BLaER1 treated with 17β-estradiol and CSF1 and Interleukin-3, amounts not matched to agents 10 nM and 100 nM (cell line): ENCODE data around the gene AREG.

Experiments
- H3K27ac ChIP-seq, 11 experiments: shearing (Covaris generic); formaldehyde crosslinking; 2 replicates each; pipeline ENCODE4 v1.8.1; 2022
- H3K27me3 ChIP-seq, 11 experiments: shearing (Covaris generic); formaldehyde crosslinking; 2 replicates each; pipeline ENCODE4 v1.8.1; 2022
- H3K36me3 ChIP-seq, 11 experiments: shearing (Covaris generic); formaldehyde crosslinking; 2 replicates each; pipeline ENCODE4 v1.8.1; 2022
- H3K4me1 ChIP-seq, 10 experiments: shearing (Covaris generic); formaldehyde crosslinking; 2 replicates each; pipeline ENCODE4 v1.8.1; 2022
- H3K4me2 ChIP-seq, 11 experiments: shearing (Covaris generic); formaldehyde crosslinking; 2 replicates each; pipeline ENCODE4 v1.8.1; 2022
- H3K4me3 ChIP-seq, 10 experiments: shearing (Covaris generic); formaldehyde crosslinking; 2 replicates each; pipeline ENCODE4 v1.8.1; 2022
- H3K9ac ChIP-seq, 11 experiments: shearing (Covaris generic); formaldehyde crosslinking; 2 replicates each; pipeline ENCODE4 v1.8.1; 2022
- H3K9me3 ChIP-seq, 11 experiments: shearing (Covaris generic); formaldehyde crosslinking; replicated peaks in 1 of 11; 2 replicates each; pipeline ENCODE4 v1.8.1; 2022
- H4K20me1 ChIP-seq, 11 experiments: shearing (Covaris generic); formaldehyde crosslinking; 2 replicates each; pipeline ENCODE4 v1.8.1; 2022
- Cebpa-rat ChIP-seq, 11 experiments: shearing (Covaris generic); IDR thresholded peaks; 2 replicates each; pipeline ENCODE4 v1.8.1; 2022

Gene AREG

DNA sequence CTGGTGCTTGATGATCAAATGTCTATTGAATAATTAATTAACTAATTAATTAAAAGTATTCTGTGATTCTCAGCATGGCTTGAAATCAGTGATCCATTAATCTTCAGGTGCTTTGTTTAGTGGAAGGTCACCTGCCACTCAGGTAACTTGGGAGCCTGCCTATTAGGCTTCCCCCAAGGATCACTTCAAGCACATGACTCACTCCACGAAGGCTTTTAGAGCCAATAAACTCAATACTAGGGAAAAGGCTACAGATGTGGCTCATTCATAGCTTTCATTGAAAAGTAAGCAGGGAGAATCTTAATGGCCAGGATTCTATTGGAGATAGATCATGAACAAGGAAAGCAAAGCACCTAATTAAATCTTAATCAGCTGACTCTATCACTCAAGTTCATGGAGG lies 21.3 kb downstream of the AREG start:
- Histone ChIP-seq H4K20me1 (no peaks in the 10 kb centered on the region), H3K9ac (no peak overlapping the region), H3K4me1 (no peaks in the 10 kb centered on the region), H3K4me2 (no peak overlapping the region), H3K36me3 (no peaks in the 10 kb centered on the region), H3K9me3 (no peaks in the 10 kb centered on the region), H3K27me3 (no peaks in the 10 kb centered on the region), H3K27ac (no peak overlapping the region), H3K4me3 (no peak overlapping the region)
- TF ChIP-seq Cebpa-rat (IDR thresholded peaks at IDR 0.05): no peak

DNA sequence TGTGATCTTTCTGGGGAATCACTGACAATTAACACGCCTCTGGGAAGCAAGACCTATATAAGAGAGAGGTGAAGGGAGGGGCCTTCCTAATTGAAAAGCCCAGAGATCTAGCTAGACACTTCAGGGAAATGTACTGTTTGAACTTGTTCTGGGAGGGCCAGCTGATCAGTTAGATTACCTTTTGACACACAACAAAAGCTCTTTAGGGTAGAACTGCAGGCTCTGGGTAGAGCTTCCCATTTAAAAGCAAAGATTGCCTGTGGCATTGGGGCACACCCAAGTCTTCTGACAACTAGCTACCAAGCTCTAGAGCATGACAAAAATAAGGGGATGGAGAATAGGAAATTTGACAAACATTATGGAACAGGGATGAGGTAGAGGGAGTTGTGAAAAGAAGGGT lies 26.3 kb downstream of the AREG start:
- Histone ChIP-seq H3K9ac (no peak overlapping the region), H3K27me3 (no peaks in the 10 kb centered on the region), H3K27ac (no peak overlapping the region)

GRCh38 chr4:74473155-74473811 lies 28.3 kb downstream of the AREG start:
- no peak overlapping the region for H3K4me3 ChIP-seq
- no peak for TF ChIP-seq Cebpa-rat (IDR thresholded peaks at IDR 0.05)
- no peaks in the 10 kb centered on the region for H3K27me3 ChIP-seq
- no peaks in the 10 kb centered on the region for H4K20me1 ChIP-seq
- H3K4me2 ChIP-seq: no peak overlapping the region
- no peak overlapping the region for H3K9ac ChIP-seq
- H3K27ac ChIP-seq: no peak overlapping the region
- H3K36me3 ChIP-seq: no peaks in the 10 kb centered on the region
- H3K9me3 ChIP-seq: no peaks in the 10 kb centered on the region
- no peaks in the 10 kb centered on the region for H3K4me1 ChIP-seq

More for the DNA sequence above, 26.3 kb downstream of the AREG start:
- Histone ChIP-seq H3K4me1 (no peaks in the 10 kb centered on the region), H3K9me3 (no peaks in the 10 kb centered on the region), H3K4me3 (no peak overlapping the region), H3K36me3 (no peaks in the 10 kb centered on the region), H3K4me2 (no peak overlapping the region), H4K20me1 (no peaks in the 10 kb centered on the region)
- TF ChIP-seq Cebpa-rat (IDR thresholded peaks at IDR 0.05): no peak

GRCh38 chr4:74474345-74475090 lies 29.6 kb downstream of the AREG start:
- Histone ChIP-seq H3K36me3 (no peaks in the 10 kb centered on the region), H3K4me3 (no peak overlapping the region), H4K20me1 (no peaks in the 10 kb centered on the region), H3K4me2 (no peak overlapping the region), H3K27me3 (no peaks in the 10 kb centered on the region), H3K27ac (no peak overlapping the region), H3K9ac (no peak overlapping the region), H3K9me3 (no peaks in the 10 kb centered on the region), H3K4me1 (no peaks in the 10 kb centered on the region)
- TF ChIP-seq Cebpa-rat (IDR thresholded peaks at IDR 0.05): no peak

GRCh38 chr4:74475091-74475800 lies 30.3 kb downstream of the AREG start:
- Histone ChIP-seq H4K20me1 (no peaks in the 10 kb centered on the region), H3K27ac (no peak overlapping the region), H3K4me2 (no peak overlapping the region), H3K9me3 (no peaks in the 10 kb centered on the region), H3K27me3 (no peaks in the 10 kb centered on the region), H3K36me3 (no peaks in the 10 kb centered on the region), H3K4me3 (no peak overlapping the region), H3K9ac (no peak overlapping the region), H3K4me1 (no peaks in the 10 kb centered on the region)
- no peak for TF ChIP-seq Cebpa-rat (IDR thresholded peaks at IDR 0.05)

DNA sequence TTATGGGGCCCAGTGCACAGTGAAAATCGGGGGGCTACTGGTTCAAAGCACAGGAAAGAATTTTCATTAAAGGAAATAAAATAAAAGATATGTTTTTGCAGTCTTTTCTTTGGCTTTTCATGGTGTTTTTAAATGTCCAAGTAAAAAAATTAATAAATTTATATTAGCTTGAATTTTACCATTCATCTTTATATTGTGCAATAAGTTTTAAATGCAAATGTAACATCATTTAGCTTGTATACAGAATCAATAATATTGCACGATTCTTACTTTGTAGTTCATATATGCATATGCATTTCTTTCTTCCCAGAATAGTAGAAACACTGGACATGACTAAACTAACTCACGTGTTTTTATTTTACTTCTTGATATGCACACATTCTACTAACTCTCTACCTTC lies 31.0 kb downstream of the AREG start:
- no peak for TF ChIP-seq Cebpa-rat (IDR thresholded peaks at IDR 0.05)
- no peaks in the 10 kb centered on the region for H4K20me1 ChIP-seq

DNA sequence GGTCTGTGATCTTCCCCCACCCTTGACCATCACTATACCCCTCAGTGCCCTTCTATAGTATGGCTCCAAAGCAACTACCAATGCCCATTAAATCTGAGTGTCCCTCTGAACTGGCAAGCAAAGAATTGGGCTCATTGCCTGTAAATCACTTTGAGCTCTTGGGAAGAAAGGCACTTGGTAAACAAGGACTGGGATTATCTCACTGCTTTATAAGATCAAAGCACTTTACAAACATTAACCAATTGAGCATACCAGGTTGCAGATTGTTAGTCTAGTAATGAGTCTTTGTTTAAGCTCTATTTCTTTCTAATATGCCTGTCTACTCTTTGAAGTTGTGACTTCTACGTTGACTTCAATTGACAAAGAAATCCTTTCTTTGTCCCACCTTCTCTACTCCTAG lies 34.1 kb downstream of the AREG start:
- no peak for TF ChIP-seq Cebpa-rat (IDR thresholded peaks at IDR 0.05)
- Histone ChIP-seq H3K9ac (no peak overlapping the region), H4K20me1 (no peaks in the 10 kb centered on the region), H3K27ac (no peak overlapping the region), H3K9me3 (no peaks in the 10 kb centered on the region), H3K4me1 (no peaks in the 10 kb centered on the region), H3K4me2 (no peak overlapping the region), H3K27me3 (no peaks in the 10 kb centered on the region), H3K4me3 (no peak overlapping the region), H3K36me3 (no peaks in the 10 kb centered on the region)

More for the DNA sequence above, 31.0 kb downstream of the AREG start:
- Histone ChIP-seq H3K4me1 (no peaks in the 10 kb centered on the region), H3K4me3 (no peak overlapping the region), H3K27me3 (no peaks in the 10 kb centered on the region), H3K9me3 (no peaks in the 10 kb centered on the region), H3K27ac (no peak overlapping the region), H3K36me3 (no peaks in the 10 kb centered on the region), H3K9ac (no peak overlapping the region), H3K4me2 (no peak overlapping the region)

DNA sequence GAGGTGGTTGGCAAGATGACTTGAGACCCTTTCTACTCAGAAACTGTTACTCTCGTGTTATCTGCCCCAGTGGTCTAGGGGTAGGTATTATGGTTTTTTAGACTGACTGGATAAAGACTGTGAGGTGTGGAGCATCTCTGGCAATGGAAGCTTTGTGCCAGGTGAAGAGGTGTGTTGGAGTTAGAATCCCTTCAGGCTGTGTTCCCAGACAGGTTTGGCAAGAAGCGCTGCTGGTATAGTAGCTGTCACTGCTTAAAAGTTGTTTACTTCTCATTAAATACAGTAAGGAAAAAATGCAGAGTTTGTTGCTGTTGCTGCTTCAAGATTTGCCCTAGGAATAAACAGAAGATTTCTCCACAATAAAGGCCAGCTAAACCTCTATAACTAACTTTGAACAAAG lies 35.3 kb downstream of the AREG start:
- Histone ChIP-seq H4K20me1 (no peaks in the 10 kb centered on the region), H3K4me2 (no peak overlapping the region), H3K27me3 (no peaks in the 10 kb centered on the region), H3K4me3 (no peak overlapping the region), H3K36me3 (no peaks in the 10 kb centered on the region), H3K4me1 (no peaks in the 10 kb centered on the region), H3K9ac (no peak overlapping the region), H3K27ac (no peak overlapping the region), H3K9me3 (no peaks in the 10 kb centered on the region)
- TF ChIP-seq Cebpa-rat (IDR thresholded peaks at IDR 0.05): no peak

GRCh38 chr4:74481891-74482609 lies 37.1 kb downstream of the AREG start:
- H3K27me3 ChIP-seq: no peaks in the 10 kb centered on the region
- no peak for TF ChIP-seq Cebpa-rat (IDR thresholded peaks at IDR 0.05)
- no peak overlapping the region for H3K27ac ChIP-seq
- no peaks in the 10 kb centered on the region for H3K9me3 ChIP-seq
- no peak overlapping the region for H3K9ac ChIP-seq
- H3K4me3 ChIP-seq: no peak overlapping the region
- no peak overlapping the region for H3K4me2 ChIP-seq
- H4K20me1 ChIP-seq: no peaks in the 10 kb centered on the region
- H3K36me3 ChIP-seq: no peaks in the 10 kb centered on the region
- no peaks in the 10 kb centered on the region for H3K4me1 ChIP-seq
